GM21528 (cell line): ENCODE results near the gene SPSB4.

ENCODE experiments used
- ATAC-seq: cut with Tn5 transposase; IDR thresholded peaks from one replicate; pipeline ENCODE4 v1.9.1; 2021; ENCODE audit warnings: mild to moderate bottlenecking, moderate library complexity; ENCODE audit not compliant: unreplicated experiment, low FRiP score

The SPSB4 gene

GRCh38 chr3:141072950-141073349, 21.8 kb downstream of the SPSB4 start:
- no peak for ATAC-seq

DNA sequence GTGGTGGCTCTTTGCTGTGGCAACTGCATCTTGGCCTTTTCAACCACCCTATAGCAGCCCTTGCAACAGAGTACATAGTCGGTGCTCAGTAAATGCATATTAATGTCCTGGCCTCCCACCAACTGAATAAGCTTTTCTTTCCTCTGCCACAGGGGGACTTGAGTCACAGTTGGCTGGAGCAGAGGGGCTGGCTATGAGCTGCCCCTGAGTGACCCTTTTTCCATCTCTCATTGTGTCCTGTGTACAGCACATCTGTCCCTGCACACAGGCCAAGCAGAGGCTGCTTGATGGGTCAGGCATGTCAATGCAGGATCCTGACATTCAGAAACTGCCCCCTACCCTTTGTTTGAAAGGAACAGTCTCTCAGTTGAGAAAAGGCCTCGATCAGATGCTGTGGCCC, 22.4 kb downstream of the SPSB4 start:
- ATAC-seq: no peak

- ATAC-seq: no peak
Observed at GRCh38 chr3:141074529-141074928, 23.4 kb downstream of the SPSB4 start.

DNA sequence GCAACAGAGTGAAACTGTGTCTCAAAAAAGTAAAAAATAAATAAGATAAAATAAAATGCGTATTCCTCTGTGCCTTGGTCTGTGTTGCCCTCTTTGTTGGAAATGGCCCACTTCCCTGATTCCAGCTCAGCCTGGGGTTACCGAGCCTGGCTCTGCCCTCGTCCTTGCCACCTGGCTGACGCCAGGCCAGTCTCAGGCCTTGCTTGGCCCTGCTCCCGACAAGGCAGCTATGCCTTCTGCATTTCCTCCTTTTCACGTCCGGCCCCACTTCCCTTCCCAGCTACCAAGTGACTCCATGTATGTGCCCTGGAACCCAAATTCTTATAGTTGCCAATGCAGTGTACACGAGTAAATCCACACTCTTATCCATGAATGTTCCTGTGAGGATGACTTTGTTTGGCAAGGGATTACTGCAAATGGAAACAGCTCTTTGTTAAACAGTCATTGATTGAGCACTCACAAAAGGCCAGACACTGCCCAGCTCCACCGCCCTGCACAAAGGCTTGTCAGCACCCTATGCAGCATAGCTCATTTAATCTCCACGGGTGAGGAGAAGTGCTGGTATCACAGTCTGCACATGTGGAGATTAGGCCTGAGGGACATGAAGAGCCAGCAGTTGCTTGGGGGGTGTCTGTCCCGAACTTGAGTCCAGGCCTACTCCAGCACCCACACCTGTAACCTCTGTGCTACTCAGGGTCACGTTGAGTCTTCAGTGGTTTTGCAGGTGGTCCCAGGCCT, 25.1 kb downstream of the SPSB4 start:
- ATAC-seq: no peak

DNA sequence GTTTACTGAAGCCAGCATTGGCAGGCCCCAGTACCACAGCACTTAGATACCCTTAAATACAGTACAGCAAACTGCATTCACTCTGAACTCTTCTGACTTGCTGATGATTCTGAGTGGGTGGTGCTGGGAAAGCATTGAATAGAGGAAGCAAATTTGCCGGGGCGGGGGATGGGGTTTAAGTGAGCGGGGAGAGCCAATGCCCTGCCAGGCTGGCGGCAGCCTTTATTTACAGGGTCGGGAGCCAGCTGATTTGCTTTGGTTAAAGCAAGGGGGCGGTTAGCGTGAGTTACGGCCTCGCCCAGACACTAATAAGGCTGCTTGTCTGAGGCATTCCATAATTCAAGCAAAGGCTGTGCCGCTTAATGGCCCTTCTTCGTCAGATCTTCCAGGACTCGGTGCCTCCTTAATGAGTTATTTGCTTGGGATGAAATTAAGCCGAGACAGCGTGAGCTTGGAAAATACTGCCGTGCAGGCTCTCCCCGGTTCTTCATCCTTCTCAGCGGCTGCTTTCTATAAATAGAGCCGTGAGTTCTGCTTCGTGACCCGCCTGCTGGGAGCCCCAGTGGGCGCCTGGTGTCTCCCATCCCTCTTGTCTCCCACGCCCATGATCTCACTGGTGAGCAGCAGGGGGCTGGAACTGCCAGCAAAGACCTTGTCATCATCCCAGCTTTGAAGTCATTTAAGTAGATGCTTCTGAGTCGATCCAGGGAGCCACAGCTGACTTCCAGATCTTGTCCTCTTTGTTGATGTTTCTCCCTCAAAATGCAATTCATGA, 25.8 kb downstream of the SPSB4 start:
- ATAC-seq: no peak

- ATAC-seq: no peak
Observed at GRCh38 chr3:141077631-141078030, 26.5 kb downstream of the SPSB4 start.

DNA sequence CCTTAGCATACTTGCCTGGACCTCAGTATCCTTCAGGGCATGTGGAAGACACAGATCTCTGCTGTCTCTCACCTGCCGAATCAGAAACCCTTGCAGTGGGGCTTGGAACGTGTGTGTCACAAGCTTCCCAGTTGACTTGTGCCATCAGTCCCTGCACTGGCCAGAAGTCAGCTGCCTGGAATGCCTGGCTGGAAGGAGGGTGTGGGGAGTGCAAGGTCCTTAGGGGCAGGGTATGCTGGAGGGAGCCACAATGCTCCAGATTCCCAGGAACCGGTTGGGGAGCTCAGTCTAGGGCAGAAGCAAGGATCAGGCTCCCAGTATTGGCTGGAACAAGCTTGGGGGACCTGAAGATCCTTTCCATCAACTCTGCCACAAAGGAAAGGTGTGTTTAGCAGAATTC, 27.1 kb downstream of the SPSB4 start:
- ATAC-seq: no peak

DNA sequence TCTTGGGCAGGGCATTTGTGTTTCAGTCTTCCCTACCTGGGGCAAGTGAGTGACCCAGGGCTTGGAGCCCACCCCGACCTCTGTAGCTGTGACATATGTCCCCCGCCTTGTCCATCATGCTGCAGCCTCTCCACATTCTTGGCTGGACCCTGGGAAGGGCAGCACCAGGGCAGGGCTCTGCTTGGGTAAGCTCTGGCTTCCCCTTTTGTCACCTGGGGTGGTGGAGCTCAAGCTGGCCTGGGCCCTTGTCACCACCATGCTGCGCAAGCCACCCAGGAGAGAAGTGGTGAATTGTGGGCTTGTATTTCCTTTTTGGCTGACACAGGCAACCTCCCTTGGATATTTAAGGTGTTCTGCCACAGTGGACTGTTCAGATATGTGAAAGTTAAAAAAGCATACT, 29.3 kb downstream of the SPSB4 start:
- ATAC-seq: no peak

DNA sequence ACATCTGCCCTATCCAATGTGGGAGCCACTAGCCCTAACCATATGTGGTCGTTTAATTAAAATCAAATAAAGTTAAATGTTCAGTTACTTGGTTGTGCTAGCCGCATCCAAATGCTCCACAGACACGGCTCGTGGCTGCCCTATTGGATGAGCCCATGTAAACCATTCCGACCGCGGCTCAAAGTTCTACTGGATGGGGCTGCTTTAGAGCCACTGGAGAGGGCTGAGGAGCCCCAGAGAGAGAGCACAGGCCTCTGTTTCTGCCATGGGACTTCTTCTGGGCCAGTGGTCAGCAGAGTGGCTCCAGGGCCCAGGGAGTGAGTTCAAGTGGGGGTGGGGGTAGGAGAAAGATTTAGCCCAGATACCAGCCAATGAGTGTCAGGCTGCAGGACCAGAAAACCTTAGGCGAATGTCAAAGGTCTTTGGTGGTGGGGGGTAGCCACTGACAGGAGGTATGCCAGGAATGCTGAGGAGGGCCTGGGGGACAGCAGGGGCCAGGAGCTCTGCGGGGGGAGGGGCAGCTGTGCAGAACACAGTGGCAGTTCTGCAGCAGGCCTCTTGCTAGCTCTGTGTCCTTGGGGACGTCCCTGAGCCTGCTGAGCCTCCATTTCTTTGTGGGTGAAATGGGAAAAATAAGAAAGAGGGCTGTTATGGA, 30.1 kb downstream of the SPSB4 start:
- no peak for ATAC-seq

DNA sequence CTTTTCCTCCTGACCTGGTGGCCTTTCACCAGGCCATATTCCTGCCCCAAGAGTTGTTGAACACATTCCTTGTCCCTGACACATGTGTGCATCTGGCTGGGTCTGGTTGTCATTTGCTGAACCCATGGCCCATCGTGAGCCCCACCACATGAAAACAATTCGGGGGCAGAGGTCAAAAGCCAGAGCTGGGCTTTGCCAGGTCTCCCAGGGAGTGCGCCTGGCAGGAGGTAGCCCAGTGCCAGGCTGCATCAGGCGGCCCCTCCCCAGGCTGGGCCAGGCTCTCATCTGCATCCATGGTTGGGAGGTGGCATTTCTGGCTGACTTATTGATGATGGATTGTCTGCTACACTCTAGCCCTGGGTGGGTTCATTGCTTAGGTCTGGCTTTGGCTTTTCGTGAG, 30.9 kb downstream of the SPSB4 start:
- ATAC-seq: no peak

DNA sequence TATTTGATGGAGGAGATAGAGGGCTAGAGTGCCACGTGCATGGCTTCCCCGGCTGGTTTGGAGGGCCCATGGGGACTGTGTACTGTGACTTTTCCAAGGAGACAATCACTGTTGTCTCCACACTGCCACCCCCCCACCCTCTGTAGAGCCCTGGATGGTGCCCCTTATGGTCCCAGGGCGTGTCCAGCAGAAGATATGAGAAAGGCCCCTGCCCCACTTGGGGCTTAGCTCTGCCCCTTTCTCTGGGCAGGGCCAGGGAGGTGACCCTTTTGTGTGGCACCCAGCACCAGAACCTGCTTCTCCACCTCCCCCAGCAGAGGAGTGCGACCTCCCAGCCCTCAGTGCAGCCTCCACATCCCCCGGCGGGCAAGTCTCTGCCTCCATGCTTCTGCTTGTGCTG, 32.1 kb downstream of the SPSB4 start:
- no peak for ATAC-seq

DNA sequence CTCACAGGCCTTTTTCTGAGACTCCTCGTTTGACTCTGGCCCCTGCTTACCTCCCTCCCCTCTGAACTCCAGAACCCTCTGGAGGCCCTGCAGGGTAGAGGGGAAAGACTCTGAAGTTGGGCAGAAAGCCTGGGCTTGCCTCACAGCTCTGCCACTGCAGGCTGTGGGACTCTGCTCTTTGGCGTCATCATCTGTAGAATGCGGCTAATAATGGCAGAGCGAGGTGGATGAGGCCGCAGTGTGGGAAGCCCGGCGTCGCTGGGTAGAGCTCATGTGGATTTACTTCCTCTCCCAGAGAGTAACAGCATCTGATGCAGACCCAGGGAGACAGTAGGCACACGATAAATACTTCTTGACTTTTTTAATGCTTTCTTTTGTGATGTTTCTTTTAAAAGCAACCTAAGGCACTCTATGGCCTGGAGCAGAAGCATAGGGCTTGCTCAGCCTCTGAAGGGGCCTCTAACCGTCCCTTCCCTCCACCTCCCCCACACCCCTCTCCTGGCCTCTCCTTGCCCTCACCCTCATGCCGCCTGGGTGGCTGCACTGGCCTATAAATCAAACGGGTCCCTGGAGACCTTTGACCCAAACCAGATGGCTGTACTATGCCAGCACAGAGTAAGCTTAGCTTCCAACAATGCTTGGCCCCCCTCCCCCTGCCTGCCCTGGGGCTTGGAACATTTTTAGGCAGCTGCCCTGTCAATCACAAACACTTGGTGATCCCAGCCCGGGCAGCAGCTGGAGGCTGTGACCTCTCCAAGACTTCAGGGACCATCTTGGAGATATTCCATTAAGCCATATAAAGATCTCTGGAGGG, 32.9 kb downstream of the SPSB4 start:
- no peak for ATAC-seq

DNA sequence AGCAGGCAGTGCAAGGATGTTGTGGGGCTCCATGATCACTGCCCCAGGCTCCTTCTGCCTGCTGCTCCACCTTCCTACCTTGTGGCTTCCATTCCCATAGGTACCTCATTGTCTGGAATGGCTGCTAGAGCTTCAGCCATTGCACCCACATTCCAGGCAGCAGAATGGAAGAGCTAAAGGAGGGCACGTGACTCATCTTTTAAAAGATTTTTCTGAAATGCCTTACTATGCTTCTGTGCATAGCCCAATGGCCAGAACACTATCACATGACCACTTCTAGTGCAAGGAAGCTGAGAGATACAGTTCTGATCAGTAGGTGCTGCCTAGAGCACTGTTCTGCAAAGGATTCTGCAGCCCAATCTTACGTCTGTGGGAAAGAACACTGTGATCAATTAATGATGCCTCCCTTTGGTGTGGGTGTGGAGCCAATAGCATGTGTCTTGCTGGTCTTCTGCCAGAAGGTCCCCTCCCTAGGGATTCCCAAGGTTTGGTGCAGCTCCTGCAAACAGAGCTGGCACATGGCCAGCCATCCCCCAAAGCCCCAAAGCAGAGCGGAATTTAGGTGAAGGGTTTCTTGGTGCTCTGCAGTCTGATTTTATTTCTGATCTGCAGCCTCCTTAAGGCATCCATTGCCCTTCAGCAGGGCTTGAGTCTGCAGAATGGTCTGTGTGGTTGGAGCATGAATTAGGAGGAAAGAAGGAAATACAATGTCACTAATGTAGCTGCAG, 34.4 kb downstream of the SPSB4 start:
- no peak for ATAC-seq

DNA sequence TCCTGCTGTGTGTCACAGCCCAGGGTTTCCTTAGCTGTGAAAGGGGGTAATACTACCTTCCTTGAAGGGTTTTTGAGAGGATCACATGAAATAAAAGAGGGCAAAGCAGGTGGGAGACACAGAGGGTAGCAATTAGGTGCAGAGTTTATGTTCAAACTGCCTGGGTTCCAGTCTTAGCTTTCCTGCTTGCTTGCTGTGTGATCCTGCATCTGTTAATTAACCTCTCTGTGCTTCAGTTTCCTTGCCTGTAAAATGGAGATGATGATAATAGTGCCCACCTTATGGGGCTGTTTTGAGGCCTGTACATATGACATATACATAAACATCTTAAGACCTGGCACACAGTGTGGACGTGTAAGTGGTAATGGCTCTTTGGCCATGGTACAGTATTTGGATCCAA, 35.0 kb downstream of the SPSB4 start:
- no peak for ATAC-seq

- ATAC-seq: no peak
Observed at GRCh38 chr3:141087076-141087777, 36.1 kb downstream of the SPSB4 start.

DNA sequence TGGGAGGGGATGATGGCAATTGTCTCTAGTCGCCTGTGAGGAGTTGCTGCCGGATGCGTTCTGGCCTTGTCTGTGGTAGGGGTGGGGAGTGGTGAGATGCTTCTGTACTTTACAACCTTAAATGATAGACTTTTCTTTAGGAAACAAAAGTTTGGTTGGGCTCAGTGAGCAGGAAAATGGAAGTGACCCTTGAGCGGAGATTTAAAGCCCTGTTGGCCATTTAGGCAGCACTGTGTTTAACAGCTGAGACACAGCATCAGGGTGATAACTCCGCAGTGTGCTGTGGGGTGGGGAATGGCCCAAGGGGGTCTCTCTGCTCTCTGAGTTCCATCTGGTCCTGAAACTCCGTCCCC, 36.6 kb downstream of the SPSB4 start:
- ATAC-seq: no peak

DNA sequence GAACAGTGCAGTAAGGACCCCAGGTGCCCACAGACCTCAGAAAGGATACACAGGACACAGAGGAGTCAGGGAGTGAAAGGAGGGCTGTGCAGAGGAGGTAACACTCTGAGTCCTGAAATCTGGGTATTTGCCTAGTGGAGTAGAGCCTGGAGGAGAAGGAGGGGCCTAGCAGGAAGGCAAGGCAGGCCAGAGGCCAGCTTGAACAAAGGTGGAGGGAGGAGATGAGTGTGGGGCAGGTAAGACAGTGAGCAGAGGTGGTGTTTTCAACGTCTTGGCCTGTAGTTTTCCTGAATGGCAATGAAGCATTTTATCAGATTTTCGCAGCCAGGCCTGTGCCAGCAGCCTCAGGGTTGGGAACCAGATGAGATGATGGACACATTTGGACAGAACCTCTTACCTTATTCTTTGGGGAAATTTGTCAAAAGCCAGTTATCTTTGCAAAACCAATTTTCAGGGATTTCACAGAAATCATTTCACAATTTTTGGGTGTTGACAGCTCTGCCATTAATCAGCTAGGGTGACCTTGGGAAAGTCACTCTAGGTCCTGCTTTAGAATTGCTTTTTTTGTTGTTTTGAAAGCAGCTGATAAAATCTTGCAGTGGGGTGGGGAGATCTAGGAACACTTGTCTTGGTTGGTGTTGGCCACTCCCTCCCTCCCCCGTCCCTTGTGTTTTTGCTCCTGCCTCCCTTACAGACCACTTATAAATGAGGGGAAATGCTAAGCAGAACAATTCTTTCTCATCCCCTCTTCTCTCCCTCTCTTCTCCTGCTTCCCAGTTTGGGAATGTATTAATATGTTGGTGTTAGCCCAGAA, 38.4 kb downstream of the SPSB4 start:
- ATAC-seq: no peak

- ATAC-seq: no peak
Observed at GRCh38 chr3:141091426-141091825, 40.3 kb downstream of the SPSB4 start.

GRCh38 chr3:141092663-141093062, 41.5 kb downstream of the SPSB4 start:
- no peak for ATAC-seq
